Type B pancreatic cell (in vitro differentiated cells): Measurements from ENCODE around the gene SEC61A1. TPM values are rescaled to one million over a fixed set of nuclear protein-coding genes. Genes with fewer than 3 reads are reported as not detected.

Source experiments
- DNase-seq: peaks from one replicate; pipeline ENCODE4 v3.0.0; 2021; ENCODE audit warnings: mixed read lengths; ENCODE audit not compliant: unreplicated experiment; ENCODE audit errors: extremely low spot score
- H3K27ac Mint-ChIP-seq: 2 replicates; pipeline ENCODE4 v1.8.0; 2021; ENCODE audit warnings: mild to moderate bottlenecking, mixed read lengths
- H3K27me3 Mint-ChIP-seq: 2 replicates; pipeline ENCODE4 v1.8.0; 2021; ENCODE audit warnings: mixed read lengths
- H3K36me3 Mint-ChIP-seq: 2 replicates; pipeline ENCODE4 v1.8.0; 2021; ENCODE audit warnings: mixed read lengths
- H3K4me1 Mint-ChIP-seq: one replicate; pipeline ENCODE4 v1.8.0; 2021; ENCODE audit warnings: mixed read lengths; ENCODE audit not compliant: unreplicated experiment
- H3K4me3 Mint-ChIP-seq: 2 replicates; pipeline ENCODE4 v1.8.0; 2021; ENCODE audit warnings: mild to moderate bottlenecking, mixed read lengths
- H3K9me3 Mint-ChIP-seq: 2 replicates; pipeline ENCODE4 v1.8.0; 2021; ENCODE audit warnings: mixed read lengths
- total RNA-seq: library from RNA; stranded (reverse); gene quantifications from 2 replicates; pipeline ENCODE4 v1.2.1, GENCODE V29; 2021; ENCODE audit warnings: low replicate concordance
- TF ChIP-seq, protein P1 (sequence below): fragments of 200-600 bp; sonication (generic); conservative IDR thresholded peaks from 2 replicates; pipeline ENCODE4 v1.5.0; 2021; ENCODE audit warnings: antibody characterized with exemption, mild to moderate bottlenecking

The SEC61A1 gene
- total RNA-seq, 1 donor from 2014 or later: 207 TPM

DNA sequence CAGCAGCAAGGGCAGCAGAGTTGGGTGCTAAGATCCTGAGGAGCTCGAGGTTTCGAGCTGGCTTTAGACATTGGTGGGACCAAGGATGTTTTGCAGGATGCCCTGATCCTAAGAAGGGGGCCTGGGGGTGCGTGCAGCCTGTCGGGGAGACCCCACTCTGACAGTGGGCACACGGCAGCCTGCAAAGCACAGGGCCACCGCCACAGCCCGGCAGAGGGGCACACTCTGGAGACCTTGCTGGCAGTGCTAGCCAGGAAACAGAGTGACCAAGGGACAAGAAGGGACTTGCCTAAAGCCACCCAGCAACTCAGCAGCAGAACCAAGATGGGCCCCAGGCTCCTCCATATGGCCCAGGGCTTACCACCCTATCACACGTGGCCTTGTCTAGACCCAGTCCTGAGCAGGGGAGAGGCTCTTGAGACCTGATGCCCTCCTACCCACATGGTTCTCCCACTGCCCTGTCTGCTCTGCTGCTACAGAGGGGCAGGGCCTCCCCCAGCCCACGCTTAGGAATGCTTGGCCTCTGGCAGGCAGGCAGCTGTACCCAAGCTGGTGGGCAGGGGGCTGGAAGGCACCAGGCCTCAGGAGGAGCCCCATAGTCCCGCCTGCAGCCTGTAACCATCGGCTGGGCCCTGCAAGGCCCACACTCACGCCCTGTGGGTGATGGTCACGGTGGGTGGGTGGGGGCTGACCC, 18.8 kb downstream of the SEC61A1 start:
- DNase-seq: no peak
- Mint-ChIP-seq H3K27ac (no peak overlapping the region), H3K4me1 (peaks cover 9% of the 10 kb centered on the region), H3K27me3 (no peaks in the 10 kb centered on the region), H3K4me3 (no peak overlapping the region), H3K36me3 (peaks cover 21% of the 10 kb centered on the region), H3K9me3 (no peaks in the 10 kb centered on the region)
- TF ChIP-seq, protein P1, sequence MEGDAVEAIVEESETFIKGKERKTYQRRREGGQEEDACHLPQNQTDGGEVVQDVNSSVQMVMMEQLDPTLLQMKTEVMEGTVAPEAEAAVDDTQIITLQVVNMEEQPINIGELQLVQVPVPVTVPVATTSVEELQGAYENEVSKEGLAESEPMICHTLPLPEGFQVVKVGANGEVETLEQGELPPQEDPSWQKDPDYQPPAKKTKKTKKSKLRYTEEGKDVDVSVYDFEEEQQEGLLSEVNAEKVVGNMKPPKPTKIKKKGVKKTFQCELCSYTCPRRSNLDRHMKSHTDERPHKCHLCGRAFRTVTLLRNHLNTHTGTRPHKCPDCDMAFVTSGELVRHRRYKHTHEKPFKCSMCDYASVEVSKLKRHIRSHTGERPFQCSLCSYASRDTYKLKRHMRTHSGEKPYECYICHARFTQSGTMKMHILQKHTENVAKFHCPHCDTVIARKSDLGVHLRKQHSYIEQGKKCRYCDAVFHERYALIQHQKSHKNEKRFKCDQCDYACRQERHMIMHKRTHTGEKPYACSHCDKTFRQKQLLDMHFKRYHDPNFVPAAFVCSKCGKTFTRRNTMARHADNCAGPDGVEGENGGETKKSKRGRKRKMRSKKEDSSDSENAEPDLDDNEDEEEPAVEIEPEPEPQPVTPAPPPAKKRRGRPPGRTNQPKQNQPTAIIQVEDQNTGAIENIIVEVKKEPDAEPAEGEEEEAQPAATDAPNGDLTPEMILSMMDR: no peak

DNA sequence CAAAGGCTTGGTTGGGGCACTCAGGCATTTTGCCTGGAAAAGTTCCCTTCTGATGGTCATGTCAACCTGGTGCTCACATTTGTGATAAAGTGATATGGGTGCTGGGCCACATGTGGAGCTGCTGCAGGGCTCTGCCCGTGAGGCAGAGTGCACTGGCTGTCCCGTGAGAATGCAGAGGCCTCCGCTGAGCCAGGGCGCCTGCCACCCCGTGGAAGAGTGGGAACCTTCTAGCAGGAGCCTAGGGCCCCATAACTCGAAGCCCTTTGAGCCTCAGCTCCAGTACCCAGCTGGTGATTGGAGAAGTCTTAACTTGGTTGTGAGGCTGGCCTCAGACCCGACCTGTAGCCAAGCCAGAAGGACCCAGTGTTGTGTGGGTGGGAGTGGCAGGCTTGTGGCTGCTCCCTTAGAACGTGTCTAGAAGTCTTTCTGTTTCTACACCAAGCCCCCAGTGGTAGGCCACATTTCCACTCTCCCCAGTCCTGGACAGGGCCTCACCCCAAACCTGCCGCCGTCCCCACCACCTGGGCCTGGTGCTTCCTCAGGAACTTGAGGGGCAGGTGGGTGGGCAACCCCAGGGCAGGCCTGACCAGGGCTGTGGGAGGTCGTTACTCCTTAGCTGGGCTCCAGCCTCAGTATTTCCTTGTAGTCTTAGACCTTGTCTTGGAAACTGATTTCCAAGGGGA, 19.7 kb downstream of the SEC61A1 start:
- peaks cover 19% of the 10 kb centered on the region for H3K36me3 Mint-ChIP-seq
- no peaks in the 10 kb centered on the region for H3K27me3 Mint-ChIP-seq
- H3K27ac Mint-ChIP-seq: no peak overlapping the region
- H3K4me3 Mint-ChIP-seq: no peak overlapping the region
- H3K9me3 Mint-ChIP-seq: no peaks in the 10 kb centered on the region
- peaks cover 9% of the 10 kb centered on the region for H3K4me1 Mint-ChIP-seq
- TF ChIP-seq, protein P1: no peak
- DNase-seq: no peak

DNA sequence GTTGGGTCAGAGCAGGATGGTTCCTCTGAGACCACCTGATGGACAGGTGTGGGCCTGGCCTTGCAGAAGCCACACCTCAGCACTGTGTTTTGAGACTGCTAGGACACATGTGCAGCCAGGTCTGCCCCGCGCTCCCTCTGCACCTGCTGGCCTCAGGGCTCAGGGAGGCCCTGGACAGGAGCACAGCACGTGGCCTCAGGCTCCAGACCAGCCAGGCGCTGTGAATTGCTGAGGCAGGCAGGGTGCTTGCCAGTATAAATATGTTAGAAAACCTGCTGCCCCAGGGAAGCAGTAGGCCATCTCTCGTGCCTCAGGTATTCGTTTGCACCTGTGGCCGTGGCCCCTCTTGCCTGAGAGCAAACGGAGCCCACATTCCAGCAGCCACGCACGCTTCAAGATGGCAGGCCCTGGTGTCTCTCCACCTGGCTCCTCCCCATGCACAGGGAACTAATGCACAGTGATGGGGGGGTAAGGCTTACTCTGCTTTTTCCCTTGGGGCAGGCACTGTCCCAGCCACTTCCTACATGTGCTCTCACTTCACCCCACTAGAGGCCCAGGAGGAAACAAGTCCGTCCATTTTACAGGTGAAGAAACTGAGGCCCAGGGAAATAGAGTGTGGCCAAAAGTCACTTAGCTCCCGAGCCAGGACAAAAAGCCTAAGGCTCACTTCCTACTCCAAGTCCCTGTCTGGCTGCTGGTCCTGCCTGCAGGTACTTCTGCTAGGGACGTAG, 20.4 kb downstream of the SEC61A1 start:
- DNase-seq: no peak
- H3K4me3 Mint-ChIP-seq: no peak overlapping the region
- H3K9me3 Mint-ChIP-seq: no peaks in the 10 kb centered on the region
- no peak overlapping the region for H3K27ac Mint-ChIP-seq
- H3K27me3 Mint-ChIP-seq: no peaks in the 10 kb centered on the region
- H3K4me1 Mint-ChIP-seq: peaks cover 9% of the 10 kb centered on the region
- TF ChIP-seq, protein P1: no peak
- peaks cover 12% of the 10 kb centered on the region for H3K36me3 Mint-ChIP-seq

DNA sequence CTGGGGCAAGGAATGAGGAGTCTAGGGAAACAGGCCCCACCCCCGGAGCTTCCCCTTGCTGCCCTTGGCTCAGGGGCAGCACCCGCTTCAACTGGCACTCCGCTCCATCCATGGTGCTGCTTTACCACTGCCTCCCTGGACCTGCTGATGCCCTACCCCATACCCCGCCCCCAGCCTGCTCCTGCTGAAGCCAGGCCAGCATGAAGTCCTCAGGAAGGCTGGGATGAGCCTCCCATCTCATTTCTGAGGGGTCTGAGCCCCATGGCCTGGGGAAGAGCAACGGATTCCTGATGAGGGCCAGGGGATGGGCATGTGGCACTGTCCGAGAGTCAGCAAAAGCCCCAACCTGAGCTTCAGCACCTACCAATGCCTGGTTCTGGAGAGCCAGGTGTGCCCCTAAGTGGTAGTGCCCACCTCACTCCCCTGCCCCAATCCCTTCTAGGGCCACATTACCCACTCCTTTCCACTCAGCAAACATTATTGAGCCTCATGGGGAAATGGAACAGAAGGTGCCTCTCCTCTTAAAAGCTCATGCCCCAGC, 21.0 kb downstream of the SEC61A1 start:
- no peak for DNase-seq
- Mint-ChIP-seq H3K9me3 (no peaks in the 10 kb centered on the region), H3K27ac (peak overlapping the region; percentile 24), H3K36me3 (peaks cover 7% of the 10 kb centered on the region), H3K4me3 (no peak overlapping the region), H3K4me1 (peaks cover 9% of the 10 kb centered on the region), H3K27me3 (no peaks in the 10 kb centered on the region)
- TF ChIP-seq, protein P1: no peak

DNA sequence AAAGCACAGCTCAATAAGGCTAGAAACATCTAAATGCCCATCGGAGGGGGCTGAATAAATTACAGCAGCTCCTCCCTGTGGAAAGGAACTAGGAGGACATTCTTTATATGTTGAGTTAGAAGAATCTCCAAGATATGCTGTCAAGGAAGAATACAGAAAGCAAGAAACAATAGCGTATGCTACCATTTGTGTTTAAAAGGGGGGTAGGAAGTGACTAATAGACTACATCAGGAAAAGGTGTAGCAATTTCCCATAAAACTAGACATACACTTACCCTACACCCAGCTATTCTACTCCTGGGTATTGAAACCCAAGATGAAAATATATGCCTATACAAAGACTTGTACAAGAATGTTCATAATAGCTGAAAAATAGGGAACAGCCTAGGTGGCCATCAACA, 21.6 kb downstream of the SEC61A1 start:
- H3K27ac Mint-ChIP-seq: peak overlapping the region; percentile 24
- DNase-seq: no peak
- peaks cover 4% of the 10 kb centered on the region for H3K36me3 Mint-ChIP-seq
- H3K9me3 Mint-ChIP-seq: no peaks in the 10 kb centered on the region
- peaks cover 9% of the 10 kb centered on the region for H3K4me1 Mint-ChIP-seq
- TF ChIP-seq, protein P1: no peak
- no peaks in the 10 kb centered on the region for H3K27me3 Mint-ChIP-seq
- H3K4me3 Mint-ChIP-seq: no peak overlapping the region
